HepG2 (cell line): ENCODE measurements around the gene MIA. TPM values are rescaled to one million over a fixed set of nuclear protein-coding genes. Genes with fewer than 3 reads are reported as not detected.

ENCODE experiments used
- ASH2L ChIP-seq: fragments of 300-600, 200-600 bp; sonication (generic); IDR thresholded peaks from 2 replicates; pipeline ENCODE4 v1.7.0; 2017; ENCODE audit warnings: low read depth, mild to moderate bottlenecking, moderate library complexity, mixed read lengths, low read length; ENCODE audit not compliant: insufficient read length
- GLI4 ChIP-seq: sonication (generic); formaldehyde crosslinking; IDR thresholded peaks from 2 replicates; pipeline ENCODE4 v1.5.1; 2020; ENCODE audit warnings: missing genetic modification reagents, mild to moderate bottlenecking, moderate library complexity, borderline replicate concordance
- ZNF7 ChIP-seq: IDR thresholded peaks from 2 replicates; pipeline ENCODE4 v1.6.1; 2016; ENCODE audit warnings: missing biosample characterization, missing genetic modification reagents
- polyA plus RNA-seq, 8 experiments: library from polyadenylated mRNA; depleted of rRNA in 3 of 8; stranded (reverse) in 7 of 8; unstranded in 1 of 8; fragments of >200 nt; fragmentation: Illumina TruSeq in 4 of 8; extraction: Trizol in 4 of 8; gene quantifications; 2 replicates each; pipeline versions ENCODE4 v1.2.1 to v1.2.3, GENCODE V29; 2011 to 2016; ENCODE audit warnings: low read depth in 4 of 8, missing spikeins in 1 of 8, mixed read lengths in 1 of 8; ENCODE audit not compliant: insufficient read depth in 1 of 8
- total RNA-seq, 5 experiments: library from RNA; depleted of rRNA; stranded (reverse); fragments of >200 nt; fragmentation: Illumina TruSeq; extraction: Trizol; gene quantifications; 2 replicates each; pipeline ENCODE4 v1.2.3, GENCODE V29; 2016; ENCODE audit warnings: low read depth in 1 of 5
- TF ChIP-seq, protein P1 (sequence below): sonication (generic); formaldehyde crosslinking; IDR thresholded peaks from 2 replicates; pipeline ENCODE4 v1.4.0; 2020; ENCODE audit warnings: missing genetic modification reagents, borderline replicate concordance
- TF ChIP-seq, protein P2 (sequence below): sonication (generic); formaldehyde crosslinking; IDR thresholded peaks from 2 replicates; pipeline ENCODE4 v1.4.0; 2020; ENCODE audit warnings: missing genetic modification reagents, borderline replicate concordance
- TF ChIP-seq, protein P3 (sequence below): IDR thresholded peaks from 2 replicates; pipeline ENCODE4 v1.6.1; 2012; ENCODE audit warnings: inconsistent platforms
- TF ChIP-seq, protein P4 (sequence below): sonication (generic); formaldehyde crosslinking; IDR thresholded peaks from 2 replicates; pipeline ENCODE4 v1.4.0; 2020; ENCODE audit warnings: mild to moderate bottlenecking, missing genetic modification reagents, borderline replicate concordance
- TF ChIP-seq, protein P5 (sequence below): sonication (generic); formaldehyde crosslinking; IDR thresholded peaks from 2 replicates; pipeline ENCODE4 v1.8.1; 2022; ENCODE audit warnings: low read depth, mild to moderate bottlenecking, missing genetic modification reagents

MIA gene
- total and polyA plus RNA-seq, 2 of the 13 experiments (the other 11 are each of a cell fraction or from before 2014, with no cell fraction given) = 0.61 TPM; not detected in 1

DNA sequence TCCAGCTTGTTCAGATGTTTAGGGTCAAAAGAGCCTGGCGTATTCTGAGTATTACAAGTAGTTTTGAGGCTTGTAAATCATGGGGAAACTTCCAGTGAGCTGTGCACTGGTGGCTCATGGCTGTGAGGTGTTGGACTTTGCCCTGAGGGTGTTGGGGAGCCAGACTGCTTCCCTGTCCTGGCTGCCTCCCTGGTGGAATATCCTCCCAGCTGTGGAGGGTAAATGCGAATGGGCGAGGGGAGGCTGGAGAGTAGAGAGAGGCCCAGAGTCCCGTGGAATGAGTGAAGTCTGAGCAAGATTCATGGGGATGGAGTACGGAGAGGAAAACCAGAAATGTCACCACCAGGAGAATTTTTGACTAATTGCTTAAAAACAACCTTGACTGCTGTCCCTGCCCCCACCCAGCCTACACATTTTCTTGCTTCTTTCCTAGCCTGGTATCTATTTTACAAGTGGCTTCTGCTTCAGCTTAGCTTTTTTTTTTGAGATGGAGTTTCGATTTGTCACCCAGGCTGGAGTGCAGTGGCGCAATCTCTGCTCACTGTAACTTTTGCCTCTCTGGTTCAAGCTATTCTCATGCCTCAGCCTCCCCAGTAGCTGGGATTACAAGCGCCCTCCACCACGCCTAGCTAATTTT is 20.6 kb upstream of the MIA start (continued):
- TF ChIP-seq, protein P1, sequence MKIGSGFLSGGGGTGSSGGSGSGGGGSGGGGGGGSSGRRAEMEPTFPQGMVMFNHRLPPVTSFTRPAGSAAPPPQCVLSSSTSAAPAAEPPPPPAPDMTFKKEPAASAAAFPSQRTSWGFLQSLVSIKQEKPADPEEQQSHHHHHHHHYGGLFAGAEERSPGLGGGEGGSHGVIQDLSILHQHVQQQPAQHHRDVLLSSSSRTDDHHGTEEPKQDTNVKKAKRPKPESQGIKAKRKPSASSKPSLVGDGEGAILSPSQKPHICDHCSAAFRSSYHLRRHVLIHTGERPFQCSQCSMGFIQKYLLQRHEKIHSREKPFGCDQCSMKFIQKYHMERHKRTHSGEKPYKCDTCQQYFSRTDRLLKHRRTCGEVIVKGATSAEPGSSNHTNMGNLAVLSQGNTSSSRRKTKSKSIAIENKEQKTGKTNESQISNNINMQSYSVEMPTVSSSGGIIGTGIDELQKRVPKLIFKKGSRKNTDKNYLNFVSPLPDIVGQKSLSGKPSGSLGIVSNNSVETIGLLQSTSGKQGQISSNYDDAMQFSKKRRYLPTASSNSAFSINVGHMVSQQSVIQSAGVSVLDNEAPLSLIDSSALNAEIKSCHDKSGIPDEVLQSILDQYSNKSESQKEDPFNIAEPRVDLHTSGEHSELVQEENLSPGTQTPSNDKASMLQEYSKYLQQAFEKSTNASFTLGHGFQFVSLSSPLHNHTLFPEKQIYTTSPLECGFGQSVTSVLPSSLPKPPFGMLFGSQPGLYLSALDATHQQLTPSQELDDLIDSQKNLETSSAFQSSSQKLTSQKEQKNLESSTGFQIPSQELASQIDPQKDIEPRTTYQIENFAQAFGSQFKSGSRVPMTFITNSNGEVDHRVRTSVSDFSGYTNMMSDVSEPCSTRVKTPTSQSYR = peak; percentile 32; the same call in 1 of the 2 replicates
- TF ChIP-seq ZNF7 (CRISPR knock-in tag) (no peak), GLI4 (CRISPR knock-in tag) (no peak), ASH2L (peak; percentile 23)
- TF ChIP-seq, protein P2, sequence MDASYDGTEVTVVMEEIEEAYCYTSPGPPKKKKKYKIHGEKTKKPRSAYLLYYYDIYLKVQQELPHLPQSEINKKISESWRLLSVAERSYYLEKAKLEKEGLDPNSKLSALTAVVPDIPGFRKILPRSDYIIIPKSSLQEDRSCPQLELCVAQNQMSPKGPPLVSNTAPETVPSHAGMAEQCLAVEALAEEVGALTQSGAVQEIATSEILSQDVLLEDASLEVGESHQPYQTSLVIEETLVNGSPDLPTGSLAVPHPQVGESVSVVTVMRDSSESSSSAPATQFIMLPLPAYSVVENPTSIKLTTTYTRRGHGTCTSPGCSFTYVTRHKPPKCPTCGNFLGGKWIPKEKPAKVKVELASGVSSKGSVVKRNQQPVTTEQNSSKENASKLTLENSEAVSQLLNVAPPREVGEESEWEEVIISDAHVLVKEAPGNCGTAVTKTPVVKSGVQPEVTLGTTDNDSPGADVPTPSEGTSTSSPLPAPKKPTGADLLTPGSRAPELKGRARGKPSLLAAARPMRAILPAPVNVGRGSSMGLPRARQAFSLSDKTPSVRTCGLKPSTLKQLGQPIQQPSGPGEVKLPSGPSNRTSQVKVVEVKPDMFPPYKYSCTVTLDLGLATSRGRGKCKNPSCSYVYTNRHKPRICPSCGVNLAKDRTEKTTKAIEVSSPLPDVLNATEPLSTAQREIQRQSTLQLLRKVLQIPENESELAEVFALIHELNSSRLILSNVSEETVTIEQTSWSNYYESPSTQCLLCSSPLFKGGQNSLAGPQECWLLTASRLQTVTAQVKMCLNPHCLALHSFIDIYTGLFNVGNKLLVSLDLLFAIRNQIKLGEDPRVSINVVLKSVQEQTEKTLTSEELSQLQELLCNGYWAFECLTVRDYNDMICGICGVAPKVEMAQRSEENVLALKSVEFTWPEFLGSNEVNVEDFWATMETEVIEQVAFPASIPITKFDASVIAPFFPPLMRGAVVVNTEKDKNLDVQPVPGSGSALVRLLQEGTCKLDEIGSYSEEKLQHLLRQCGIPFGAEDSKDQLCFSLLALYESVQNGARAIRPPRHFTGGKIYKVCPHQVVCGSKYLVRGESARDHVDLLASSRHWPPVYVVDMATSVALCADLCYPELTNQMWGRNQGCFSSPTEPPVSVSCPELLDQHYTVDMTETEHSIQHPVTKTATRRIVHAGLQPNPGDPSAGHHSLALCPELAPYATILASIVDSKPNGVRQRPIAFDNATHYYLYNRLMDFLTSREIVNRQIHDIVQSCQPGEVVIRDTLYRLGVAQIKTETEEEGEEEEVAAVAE (CRISPR knock-in tag) = no peak
- TF ChIP-seq, protein P3, sequence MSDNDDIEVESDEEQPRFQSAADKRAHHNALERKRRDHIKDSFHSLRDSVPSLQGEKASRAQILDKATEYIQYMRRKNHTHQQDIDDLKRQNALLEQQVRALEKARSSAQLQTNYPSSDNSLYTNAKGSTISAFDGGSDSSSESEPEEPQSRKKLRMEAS = peak; percentile 51; the same call in 1 of the 2 replicates
- TF ChIP-seq, protein P4, sequence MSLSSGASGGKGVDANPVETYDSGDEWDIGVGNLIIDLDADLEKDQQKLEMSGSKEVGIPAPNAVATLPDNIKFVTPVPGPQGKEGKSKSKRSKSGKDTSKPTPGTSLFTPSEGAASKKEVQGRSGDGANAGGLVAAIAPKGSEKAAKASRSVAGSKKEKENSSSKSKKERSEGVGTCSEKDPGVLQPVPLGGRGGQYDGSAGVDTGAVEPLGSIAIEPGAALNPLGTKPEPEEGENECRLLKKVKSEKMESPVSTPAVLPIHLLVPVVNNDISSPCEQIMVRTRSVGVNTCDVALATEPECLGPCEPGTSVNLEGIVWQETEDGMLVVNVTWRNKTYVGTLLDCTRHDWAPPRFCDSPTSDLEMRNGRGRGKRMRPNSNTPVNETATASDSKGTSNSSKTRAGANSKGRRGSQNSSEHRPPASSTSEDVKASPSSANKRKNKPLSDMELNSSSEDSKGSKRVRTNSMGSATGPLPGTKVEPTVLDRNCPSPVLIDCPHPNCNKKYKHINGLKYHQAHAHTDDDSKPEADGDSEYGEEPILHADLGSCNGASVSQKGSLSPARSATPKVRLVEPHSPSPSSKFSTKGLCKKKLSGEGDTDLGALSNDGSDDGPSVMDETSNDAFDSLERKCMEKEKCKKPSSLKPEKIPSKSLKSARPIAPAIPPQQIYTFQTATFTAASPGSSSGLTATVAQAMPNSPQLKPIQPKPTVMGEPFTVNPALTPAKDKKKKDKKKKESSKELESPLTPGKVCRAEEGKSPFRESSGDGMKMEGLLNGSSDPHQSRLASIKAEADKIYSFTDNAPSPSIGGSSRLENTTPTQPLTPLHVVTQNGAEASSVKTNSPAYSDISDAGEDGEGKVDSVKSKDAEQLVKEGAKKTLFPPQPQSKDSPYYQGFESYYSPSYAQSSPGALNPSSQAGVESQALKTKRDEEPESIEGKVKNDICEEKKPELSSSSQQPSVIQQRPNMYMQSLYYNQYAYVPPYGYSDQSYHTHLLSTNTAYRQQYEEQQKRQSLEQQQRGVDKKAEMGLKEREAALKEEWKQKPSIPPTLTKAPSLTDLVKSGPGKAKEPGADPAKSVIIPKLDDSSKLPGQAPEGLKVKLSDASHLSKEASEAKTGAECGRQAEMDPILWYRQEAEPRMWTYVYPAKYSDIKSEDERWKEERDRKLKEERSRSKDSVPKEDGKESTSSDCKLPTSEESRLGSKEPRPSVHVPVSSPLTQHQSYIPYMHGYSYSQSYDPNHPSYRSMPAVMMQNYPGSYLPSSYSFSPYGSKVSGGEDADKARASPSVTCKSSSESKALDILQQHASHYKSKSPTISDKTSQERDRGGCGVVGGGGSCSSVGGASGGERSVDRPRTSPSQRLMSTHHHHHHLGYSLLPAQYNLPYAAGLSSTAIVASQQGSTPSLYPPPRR (CRISPR knock-in tag) = no peak
- TF ChIP-seq, protein P5, sequence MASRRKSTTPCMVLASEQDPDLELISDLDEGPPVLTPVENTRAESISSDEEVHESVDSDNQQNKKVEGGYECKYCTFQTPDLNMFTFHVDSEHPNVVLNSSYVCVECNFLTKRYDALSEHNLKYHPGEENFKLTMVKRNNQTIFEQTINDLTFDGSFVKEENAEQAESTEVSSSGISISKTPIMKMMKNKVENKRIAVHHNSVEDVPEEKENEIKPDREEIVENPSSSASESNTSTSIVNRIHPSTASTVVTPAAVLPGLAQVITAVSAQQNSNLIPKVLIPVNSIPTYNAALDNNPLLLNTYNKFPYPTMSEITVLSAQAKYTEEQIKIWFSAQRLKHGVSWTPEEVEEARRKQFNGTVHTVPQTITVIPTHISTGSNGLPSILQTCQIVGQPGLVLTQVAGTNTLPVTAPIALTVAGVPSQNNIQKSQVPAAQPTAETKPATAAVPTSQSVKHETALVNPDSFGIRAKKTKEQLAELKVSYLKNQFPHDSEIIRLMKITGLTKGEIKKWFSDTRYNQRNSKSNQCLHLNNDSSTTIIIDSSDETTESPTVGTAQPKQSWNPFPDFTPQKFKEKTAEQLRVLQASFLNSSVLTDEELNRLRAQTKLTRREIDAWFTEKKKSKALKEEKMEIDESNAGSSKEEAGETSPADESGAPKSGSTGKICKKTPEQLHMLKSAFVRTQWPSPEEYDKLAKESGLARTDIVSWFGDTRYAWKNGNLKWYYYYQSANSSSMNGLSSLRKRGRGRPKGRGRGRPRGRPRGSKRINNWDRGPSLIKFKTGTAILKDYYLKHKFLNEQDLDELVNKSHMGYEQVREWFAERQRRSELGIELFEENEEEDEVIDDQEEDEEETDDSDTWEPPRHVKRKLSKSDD (CRISPR knock-in tag) = no peak
